ENCODE data around the gene TMEM254. TPM values are rescaled to one million over a fixed set of nuclear protein-coding genes. Genes with fewer than 3 reads are reported as not detected.

Gene TMEM254
- polyA plus RNA-seq, 3 donors, result 13.6 to 43.1 (median 25.9) TPM

GRCh38 chr10:80072584-80072983, 5.9 kb upstream of the TMEM254 start:
- Histone ChIP-seq H4K20me1 (ENCODE audit: insufficient read depth, low read length) (no peaks in the 10 kb centered on the region), H3K79me2 (ENCODE audit: insufficient read depth, low read length) (no peaks in the 10 kb centered on the region), H3K4me1 (ENCODE audit: control insufficient read depth in 1 of 2, insufficient read depth in 2 of 2, low read length in 2 of 2) (peaks cover 0 to 1% of the 10 kb centered on the region in 2 donors), H3K36me3 (replicated peaks in 1 of 2; ENCODE audit: control insufficient read depth in 1 of 2, insufficient read depth in 2 of 2, low read length in 2 of 2) (no peaks in the 10 kb centered on the region), H3K27me3 (ENCODE audit: control insufficient read depth in 2 of 2, insufficient read depth in 2 of 2, low read length in 2 of 2) (no peaks in the 10 kb centered on the region), H3K4me3 (replicated peaks in 1 of 3; ENCODE audit: low read depth in 2 of 3, low read length in 3 of 3) (no peak overlapping the region), H3K9me3 (replicated peaks in 1 of 2; ENCODE audit: control insufficient read depth in 1 of 2, insufficient read depth in 1 of 2, low read length in 2 of 2) (no peaks in the 10 kb centered on the region), H3K4me2 (replicated peaks; ENCODE audit: extremely low read depth, low read length, poor library complexity, severe bottlenecking) (no peak overlapping the region), H3K27ac (ENCODE audit: low read depth in 1 of 2, low read length in 2 of 2) (no peak overlapping the region), H3K9ac (ENCODE audit: insufficient read depth, low read length, poor library complexity, severe bottlenecking) (no peak overlapping the region), H2AFZ (ENCODE audit: insufficient read depth, low read depth, low read length, poor library complexity, severe bottlenecking) (no peak overlapping the region)
- Mint-ChIP-seq H3K9me3 (peaks cover 0 to 8% (median 2%) of the 10 kb centered on the region in 7 donors), H3K27me3 (ENCODE audit: low read depth in 3 of 3) (peaks cover 0 to 4% (median 1%) of the 10 kb centered on the region in 3 donors), H3K4me1 (peaks cover 3% of the 10 kb centered on the region), H3K36me3 (no peaks in the 10 kb centered on the region), H3K4me3 (no peak overlapping the region), H3K27ac (no peak overlapping the region)
- TF ChIP-seq CTCF (IDR thresholded peaks at IDR 0.05), result no peak
- DNase-seq, result no peak
- intact Hi-C loops (cut with micrococcal nuclease), result loop anchor here in 1 of 2 donors (10.0 kb wide), 1 partner anchor 132 kb away; the partner anchor contains the start of gene ANXA11
- WGBS (ENCODE audit: insufficient coverage), result 100% methylated on average over 1 of the region's 2 CpGs

GRCh38 chr10:80075781-80076180, 2.7 kb upstream of the TMEM254 start:
- no peak overlapping the region for H2AFZ ChIP-seq (ENCODE audit: insufficient read depth, low read depth, low read length, poor library complexity, severe bottlenecking)
- Mint-ChIP-seq H3K4me3 (no peak overlapping the region), H3K27me3 (ENCODE audit: low read depth in 3 of 3) (no peaks in the 10 kb centered on the region), H3K27ac (peak overlapping the region in 1 of 7 donors; percentile 18), H3K9me3 (peaks cover 0 to 2% (median 0%) of the 10 kb centered on the region in 7 donors), H3K36me3 (no peaks in the 10 kb centered on the region), H3K4me1 (peaks cover 18% of the 10 kb centered on the region)
- H3K79me2 ChIP-seq (ENCODE audit: insufficient read depth, low read length), result peaks cover 7% of the 10 kb centered on the region
- TF ChIP-seq CTCF (IDR thresholded peaks at IDR 0.05), result no peak
- H3K4me1 ChIP-seq (ENCODE audit: control insufficient read depth in 1 of 2, insufficient read depth in 2 of 2, low read length in 2 of 2), result peaks cover 13 to 16% of the 10 kb centered on the region in 2 donors
- WGBS (ENCODE audit: insufficient coverage), result 100% methylated on average over 1 of the region's 1 CpG
- no peak overlapping the region for H3K9ac ChIP-seq (ENCODE audit: insufficient read depth, low read length, poor library complexity, severe bottlenecking)
- H3K36me3 ChIP-seq (replicated peaks in 1 of 2; ENCODE audit: control insufficient read depth in 1 of 2, insufficient read depth in 2 of 2, low read length in 2 of 2), result no peaks in the 10 kb centered on the region
- H4K20me1 ChIP-seq (ENCODE audit: insufficient read depth, low read length), result no peaks in the 10 kb centered on the region
- no peak overlapping the region for H3K4me2 ChIP-seq (replicated peaks; ENCODE audit: extremely low read depth, low read length, poor library complexity, severe bottlenecking)
- no peak overlapping the region for H3K4me3 ChIP-seq (replicated peaks in 1 of 3; ENCODE audit: low read depth in 2 of 3, low read length in 3 of 3)
- H3K27ac ChIP-seq (ENCODE audit: low read depth in 1 of 2, low read length in 2 of 2), result no peak overlapping the region
- H3K9me3 ChIP-seq (replicated peaks in 1 of 2; ENCODE audit: control insufficient read depth in 1 of 2, insufficient read depth in 1 of 2, low read length in 2 of 2), result no peaks in the 10 kb centered on the region
- no peak for DNase-seq
- intact Hi-C loops (cut with micrococcal nuclease), result loop anchor here in 1 of 2 donors (10.0 kb wide), 1 partner anchor 129 kb away; the partner anchor contains the start of gene ANXA11
- no peaks in the 10 kb centered on the region for H3K27me3 ChIP-seq (ENCODE audit: control insufficient read depth in 2 of 2, insufficient read depth in 2 of 2, low read length in 2 of 2)

All from CD14-positive monocyte (primary cell).